PC-9 (cell line): ENCODE measurements around the gene VAV3. TPM values are rescaled to one million over a fixed set of nuclear protein-coding genes. Genes with fewer than 3 reads are reported as not detected.

Experiments used
- BruUV-seq: library from RNA; stranded (reverse); fragments of 400-500 nt; replicated peaks from 2 replicates; lab custom pipeline; 2021; lab: Mats Ljungman, UMichigan
- CTCF ChIA-PET: fragments of 300-600 bp; sonication (Branson Sonifier 250); formaldehyde crosslinking; loops from one replicate; lab custom pipeline; 2022; ENCODE audit warnings: antibody characterized with exemption; lab: Charles Lee
- POLR2A ChIA-PET: fragments of 300-600 bp; sonication (Branson Sonifier 250); formaldehyde crosslinking; loops from one replicate; lab custom pipeline; 2022; ENCODE audit warnings: antibody characterized with exemption; ENCODE audit not compliant: unreplicated experiment; lab: Charles Lee
- DNase-seq, 2 experiments: peaks; one replicate each; pipeline versions ENCODE4 v3.0.0 to v3.0.0-alpha.2; 2015 to 2022; ENCODE audit warnings: mixed read lengths in 1 of 2
- H2AFZ ChIP-seq: fragments of 200-600 bp; sonication (generic); 2 replicates; pipeline ENCODE4 v1.8.1; 2017; ENCODE audit warnings: antibody characterized with exemption
- H3F3A ChIP-seq: fragments of 200-600 bp; sonication (generic); 2 replicates; pipeline ENCODE4 v1.8.1; 2017; ENCODE audit warnings: antibody characterized with exemption, mild to moderate bottlenecking, low read depth; ENCODE audit not compliant: insufficient read depth
- H3K27ac ChIP-seq: fragments of 200-600 bp; sonication (generic); 2 replicates; pipeline ENCODE4 v1.6.1; 2016; ENCODE audit warnings: mixed run types
- H3K27me3 ChIP-seq: fragments of 200-600 bp; sonication (generic); 2 replicates; pipeline ENCODE4 v1.6.1; 2016; ENCODE audit warnings: low read depth, mixed run types; ENCODE audit not compliant: insufficient read depth
- H3K36me3 ChIP-seq: fragments of 200-600 bp; sonication (generic); 2 replicates; pipeline ENCODE4 v1.6.1; 2016; ENCODE audit warnings: low read depth, mixed run types
- H3K4me1 ChIP-seq: fragments of 200-600 bp; sonication (generic); replicated peaks from 2 replicates; pipeline ENCODE4 v1.6.1; 2016; ENCODE audit warnings: mixed run types; ENCODE audit not compliant: insufficient read depth
- H3K4me2 ChIP-seq: fragments of 200-600 bp; sonication (generic); 2 replicates; pipeline ENCODE4 v1.6.1; 2017; ENCODE audit warnings: mixed run types
- H3K4me3 ChIP-seq: fragments of 200-600 bp; sonication (generic); 2 replicates; pipeline ENCODE4 v1.6.1; 2016; ENCODE audit warnings: mixed run types
- H3K79me2 ChIP-seq: fragments of 200-600 bp; sonication (generic); 2 replicates; pipeline ENCODE4 v1.6.1; 2017; ENCODE audit warnings: low read depth, mixed run types
- H3K9me2 ChIP-seq: fragments of 200-600 bp; sonication (generic); 2 replicates; pipeline ENCODE4 v1.8.1; 2017; ENCODE audit warnings: mild to moderate bottlenecking; ENCODE audit not compliant: insufficient read depth
- H3K9me3 ChIP-seq: fragments of 200-600 bp; sonication (generic); 2 replicates; pipeline ENCODE4 v1.8.1; 2016; ENCODE audit warnings: low read depth; ENCODE audit not compliant: insufficient read depth
- H4K20me1 ChIP-seq: fragments of 200-600 bp; sonication (generic); 2 replicates; pipeline ENCODE4 v1.8.1; 2017; ENCODE audit not compliant: insufficient read depth
- CTCF ChIP-seq: fragments of 200-600 bp; sonication (generic); conservative IDR thresholded peaks from 2 replicates; pipeline ENCODE4 v1.6.1; 2017; ENCODE audit warnings: mixed run types, antibody characterized with exemption, mild to moderate bottlenecking, moderate library complexity
- EZH2 ChIP-seq: fragments of 200-600 bp; sonication (generic); IDR thresholded peaks from 2 replicates; pipeline ENCODE4 v1.8.0; 2017; ENCODE audit warnings: antibody characterized with exemption, low read depth
- intact Hi-C: fragments of 100-400 bp; cut with micrococcal nuclease; formaldehyde crosslinking; loops from one replicate; pipeline ENCODE4 v1.10.0; 2022; ENCODE audit not compliant: unreplicated experiment
- total RNA-seq: library from RNA; stranded (reverse); gene quantifications from 2 replicates; pipeline ENCODE4 v1.2.3, GENCODE V29; 2021

VAV3 gene
- total RNA-seq, 1 experiment from 2014 or later: 1.7 TPM

GRCh38 chr1:107669996-107670395, 295.0 kb downstream of the VAV3 start:
- Histone ChIP-seq H3K36me3 (no peaks in the 10 kb centered on the region), H2AFZ (no peak overlapping the region), H3K4me2 (no peak overlapping the region), H3K9me2 (no peaks in the 10 kb centered on the region), H3K4me3 (no peak overlapping the region), H3K27ac (no peak overlapping the region), H3K4me1 (no peaks in the 10 kb centered on the region), H3K9me3 (0 out of 2 replicates have a peak, but pooled peaks cover 4% of the 10 kb centered on the region), H3F3A (no peaks in the 10 kb centered on the region), H4K20me1 (no peaks in the 10 kb centered on the region), H3K27me3 (no peaks in the 10 kb centered on the region), H3K79me2 (no peaks in the 10 kb centered on the region)
- CTCF ChIA-PET: no interaction called here
- no peak for DNase-seq
- POLR2A ChIA-PET: no interaction called here
- TF ChIP-seq CTCF (no peak), EZH2 (no peak)
- no TSS peak for BruUV-seq
- intact Hi-C loops: no loop called here

GRCh38 chr1:107668762-107669161, 296.2 kb downstream of the VAV3 start:
- Histone ChIP-seq H3K9me3 (0 out of 2 replicates have a peak, but pooled peaks cover 4% of the 10 kb centered on the region), H3K27me3 (no peaks in the 10 kb centered on the region), H3K4me3 (no peak overlapping the region), H3K9me2 (no peaks in the 10 kb centered on the region), H3K79me2 (no peaks in the 10 kb centered on the region), H3K4me2 (no peak overlapping the region), H3K4me1 (no peaks in the 10 kb centered on the region), H3K27ac (no peak overlapping the region), H4K20me1 (no peaks in the 10 kb centered on the region), H3K36me3 (no peaks in the 10 kb centered on the region), H2AFZ (no peak overlapping the region), H3F3A (no peaks in the 10 kb centered on the region)
- ChIA-PET CTCF (no interaction called here), POLR2A (no interaction called here)
- no TSS peak for BruUV-seq
- DNase-seq: no peak
- TF ChIP-seq CTCF (no peak), EZH2 (no peak)
- intact Hi-C loops: no loop called here

- no peak for TF ChIP-seq EZH2
- TF ChIP-seq CTCF: no peak
- Histone ChIP-seq H3K36me3 (no peaks in the 10 kb centered on the region), H3K9me2 (no peaks in the 10 kb centered on the region; the same call in 1 of the 2 replicates), H3K27me3 (no peaks in the 10 kb centered on the region), H3F3A (no peaks in the 10 kb centered on the region), H2AFZ (no peak overlapping the region), H3K27ac (no peak overlapping the region), H3K79me2 (no peaks in the 10 kb centered on the region), H3K4me3 (no peak overlapping the region), H3K9me3 (0 out of 2 replicates have a peak, but pooled peaks cover 4% of the 10 kb centered on the region), H3K4me2 (no peak overlapping the region), H4K20me1 (no peaks in the 10 kb centered on the region), H3K4me1 (no peaks in the 10 kb centered on the region)
- ChIA-PET CTCF (no interaction called here), POLR2A (no interaction called here)
- intact Hi-C loops: no loop called here
- no peak for DNase-seq
- BruUV-seq: no TSS peak
Measured at GRCh38 chr1:107666493-107666892, 298.5 kb downstream of the VAV3 start.
